Large intestine (tissue), 3 donors: ENCODE measurements around the gene GABRP. TPM values are rescaled to one million over a fixed set of nuclear protein-coding genes. Genes with fewer than 3 reads are reported as not detected.

Source experiments
- DNase-seq, 2 donors: peaks; one replicate each; pipeline versions ENCODE4 v3.0.0 to v3.0.0-alpha.2; 2013
- H3K27ac ChIP-seq: one replicate; pipeline ENCODE4 v1.5.1; 2013; ENCODE audit warnings: low read length
- H3K27me3 ChIP-seq: 2 replicates; pipeline ENCODE4 v1.6.1; 2013; ENCODE audit warnings: low read length; ENCODE audit not compliant: control insufficient read depth, insufficient read depth
- H3K36me3 ChIP-seq: 2 replicates; pipeline ENCODE4 v1.6.1; 2013; ENCODE audit warnings: low read length; ENCODE audit not compliant: control insufficient read depth, insufficient read depth
- H3K4me1 ChIP-seq: one replicate; pipeline ENCODE4 v1.6.1; 2013; ENCODE audit warnings: low read length; ENCODE audit not compliant: control insufficient read depth, insufficient read depth
- H3K4me3 ChIP-seq: one replicate; pipeline ENCODE4 v1.5.1; 2013; ENCODE audit warnings: low read length
- H3K9me3 ChIP-seq: one replicate; pipeline ENCODE4 v1.6.1; 2013; ENCODE audit warnings: mild to moderate bottlenecking, low read depth, low read length, moderate library complexity; ENCODE audit not compliant: control insufficient read depth
- WGBS: methylation state at CpG from one replicate; pipeline ENCODE4 v1.1.5; 2013; ENCODE audit warnings: low lambda C conversion rate; ENCODE audit not compliant: insufficient coverage; 5-methylcytosine and 5-hydroxymethylcytosine counted together
- polyA plus RNA-seq: library from polyadenylated mRNA; unstranded; fragments of 120-200 nt; gene quantifications from one replicate; pipeline ENCODE4 v1.2.1, GENCODE V29; 2013

GABRP gene
- polyA plus RNA-seq, 1 donor, result 0.13 TPM

DNA sequence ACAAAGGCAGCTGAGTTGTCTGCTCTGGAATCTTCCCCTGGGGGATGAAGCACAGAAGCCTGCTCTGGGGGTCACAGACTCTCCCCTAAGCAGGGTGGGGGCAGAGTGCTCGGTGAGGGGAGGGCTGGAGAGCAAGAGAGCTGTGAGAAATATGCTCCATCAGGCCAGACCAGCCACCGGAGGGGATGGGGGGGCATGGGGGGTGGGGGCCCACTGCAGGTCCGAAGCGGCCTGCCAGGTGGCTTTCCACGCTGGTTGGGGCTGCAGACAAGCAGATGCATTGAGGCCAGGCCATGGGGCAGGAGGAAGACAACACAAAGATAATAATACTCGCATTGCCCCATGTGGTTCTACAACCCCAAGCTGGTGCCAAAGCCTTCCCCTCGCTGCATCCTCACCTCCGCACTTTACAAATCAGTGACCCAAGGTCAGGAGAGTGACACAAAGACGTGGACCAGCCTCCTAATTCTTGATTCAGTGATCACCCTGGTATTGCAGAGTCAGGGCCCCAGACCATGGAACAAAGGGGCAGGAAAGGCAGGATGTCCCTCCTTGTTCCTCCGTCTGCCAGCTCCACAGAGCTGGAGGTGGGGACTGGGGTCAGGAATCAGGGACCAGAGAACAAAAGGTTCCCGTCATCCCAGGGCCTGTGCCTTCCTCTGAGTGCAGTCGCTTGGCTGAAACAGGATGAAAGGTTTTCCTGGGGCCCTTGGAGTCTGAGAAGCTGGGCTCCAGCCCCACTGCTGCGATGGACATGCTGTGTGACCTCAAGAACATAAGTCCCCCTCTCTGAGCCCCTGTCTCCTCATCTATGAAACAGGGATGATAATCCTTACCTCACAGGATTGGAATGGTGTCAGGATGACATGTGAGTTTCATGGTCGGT is 37.2 kb upstream of the GABRP start:
- Histone ChIP-seq H3K27ac (no peak overlapping the region), H3K4me3 (no peak overlapping the region), H3K36me3 (no peaks in the 10 kb centered on the region), H3K9me3 (no peaks in the 10 kb centered on the region), H3K4me1 (peaks cover 14% of the 10 kb centered on the region), H3K27me3 (peaks cover 10% of the 10 kb centered on the region)
- WGBS, result no CpG with 5 or more reads among the region's 14 CpGs
- DNase-seq, result no peak

DNA sequence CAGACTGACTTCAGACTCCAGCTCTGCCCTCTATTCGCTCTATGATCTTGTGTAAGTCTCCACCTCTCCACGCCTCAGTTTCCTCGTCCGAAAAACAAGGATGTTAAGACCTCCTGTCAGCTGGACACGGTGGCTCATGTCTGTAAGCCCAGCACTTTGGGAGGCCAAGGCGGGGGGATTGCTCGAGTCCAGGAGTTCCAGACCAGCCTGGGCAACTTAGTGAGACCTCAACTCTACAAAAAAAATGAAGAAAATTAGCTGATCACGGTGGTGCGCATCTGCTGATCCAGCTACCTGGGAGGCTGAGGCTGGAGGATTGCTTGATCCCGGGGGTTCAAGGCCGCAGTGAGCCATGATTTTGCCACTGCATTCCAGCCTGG is 36.6 kb upstream of the GABRP start:
- H3K27ac ChIP-seq, result no peak overlapping the region
- H3K4me1 ChIP-seq, result peaks cover 14% of the 10 kb centered on the region
- H3K36me3 ChIP-seq, result no peaks in the 10 kb centered on the region
- no peak for DNase-seq
- WGBS, result no CpG with 5 or more reads among the region's 11 CpGs
- peaks cover 10% of the 10 kb centered on the region for H3K27me3 ChIP-seq
- H3K9me3 ChIP-seq, result no peaks in the 10 kb centered on the region
- no peak overlapping the region for H3K4me3 ChIP-seq

DNA sequence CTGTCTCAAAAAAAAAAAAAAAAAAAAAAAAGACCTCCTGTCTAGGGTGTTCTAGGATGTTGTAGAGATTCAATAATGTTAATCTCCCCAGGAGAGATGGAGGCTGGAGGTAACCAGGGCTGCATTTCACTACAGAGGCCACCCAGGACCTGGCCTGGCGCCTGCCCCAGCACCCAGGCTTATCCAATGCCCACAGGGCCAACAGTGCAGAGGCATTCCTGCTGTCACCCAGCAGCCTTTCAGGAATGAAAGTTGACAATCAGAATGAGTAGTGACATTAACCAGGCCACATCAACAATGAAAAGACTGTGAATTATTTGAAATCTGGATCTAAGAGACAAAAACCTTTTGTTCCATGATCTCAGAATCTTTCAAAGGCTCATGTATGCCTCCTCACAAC is 36.2 kb upstream of the GABRP start:
- WGBS, result no CpG with 5 or more reads among the region's 1 CpG
- peaks cover 14% of the 10 kb centered on the region for H3K4me1 ChIP-seq
- no peak overlapping the region for H3K4me3 ChIP-seq
- no peak for DNase-seq
- no peak overlapping the region for H3K27ac ChIP-seq
- no peaks in the 10 kb centered on the region for H3K9me3 ChIP-seq
- peaks cover 10% of the 10 kb centered on the region for H3K27me3 ChIP-seq
- H3K36me3 ChIP-seq, result no peaks in the 10 kb centered on the region

DNA sequence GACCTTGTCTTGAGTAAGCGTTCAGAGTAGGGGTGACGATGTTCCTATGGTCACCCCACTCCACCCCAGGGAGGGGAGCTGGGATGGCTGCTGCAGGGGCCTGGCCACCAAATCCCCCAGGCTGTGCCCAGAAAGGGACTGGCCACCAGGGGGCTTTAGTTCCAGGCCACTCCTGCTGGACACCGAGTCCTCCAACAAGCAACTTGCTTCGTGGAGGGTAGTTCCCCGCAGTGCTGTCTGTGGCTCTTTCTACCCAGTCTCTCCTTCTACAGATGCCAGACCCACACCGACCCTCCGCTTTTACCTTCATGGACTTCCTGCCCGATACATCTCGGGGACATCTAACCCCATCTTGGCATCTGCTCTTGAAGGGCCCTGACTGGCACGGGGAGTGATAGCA is 35.7 kb upstream of the GABRP start:
- no peaks in the 10 kb centered on the region for H3K9me3 ChIP-seq
- H3K27me3 ChIP-seq, result peaks cover 10% of the 10 kb centered on the region
- H3K4me3 ChIP-seq, result no peak overlapping the region
- no peaks in the 10 kb centered on the region for H3K36me3 ChIP-seq
- no peak overlapping the region for H3K27ac ChIP-seq
- H3K4me1 ChIP-seq, result peaks cover 14% of the 10 kb centered on the region
- DNase-seq, result no peak
- WGBS, result no CpG with 5 or more reads among the region's 10 CpGs

DNA sequence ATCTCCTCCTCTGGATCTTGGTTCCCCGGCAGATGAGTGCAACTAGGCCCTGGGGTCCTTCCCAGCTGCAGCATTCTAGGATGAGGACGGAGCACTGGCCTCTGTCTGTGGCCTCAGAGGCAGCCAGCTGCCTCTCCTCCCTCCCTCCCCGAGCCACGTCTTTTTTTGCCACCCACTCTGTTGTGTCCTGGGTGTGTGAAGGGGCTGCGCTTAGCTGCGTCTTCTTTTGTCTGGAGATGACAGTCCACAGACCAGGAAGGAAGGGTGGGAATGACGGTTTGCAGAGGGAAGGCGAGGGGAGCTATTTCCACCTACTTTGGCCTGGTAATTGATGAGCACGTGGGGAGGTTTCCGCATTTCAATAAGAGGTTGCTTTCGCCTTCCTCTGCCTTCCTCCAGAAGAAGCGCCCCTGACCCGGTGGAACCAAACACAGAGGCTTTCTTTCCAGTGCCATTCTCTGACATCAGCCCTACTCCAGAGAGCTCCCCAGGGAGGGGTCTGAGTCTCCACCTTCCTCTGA is 34.5 kb upstream of the GABRP start:
- Histone ChIP-seq H3K27me3 (peaks cover 5% of the 10 kb centered on the region), H3K27ac (no peak overlapping the region), H3K9me3 (no peaks in the 10 kb centered on the region), H3K36me3 (no peaks in the 10 kb centered on the region), H3K4me3 (no peak overlapping the region), H3K4me1 (peaks cover 14% of the 10 kb centered on the region)
- no CpG with 5 or more reads among the region's 13 CpGs for WGBS
- DNase-seq, result no peak

DNA sequence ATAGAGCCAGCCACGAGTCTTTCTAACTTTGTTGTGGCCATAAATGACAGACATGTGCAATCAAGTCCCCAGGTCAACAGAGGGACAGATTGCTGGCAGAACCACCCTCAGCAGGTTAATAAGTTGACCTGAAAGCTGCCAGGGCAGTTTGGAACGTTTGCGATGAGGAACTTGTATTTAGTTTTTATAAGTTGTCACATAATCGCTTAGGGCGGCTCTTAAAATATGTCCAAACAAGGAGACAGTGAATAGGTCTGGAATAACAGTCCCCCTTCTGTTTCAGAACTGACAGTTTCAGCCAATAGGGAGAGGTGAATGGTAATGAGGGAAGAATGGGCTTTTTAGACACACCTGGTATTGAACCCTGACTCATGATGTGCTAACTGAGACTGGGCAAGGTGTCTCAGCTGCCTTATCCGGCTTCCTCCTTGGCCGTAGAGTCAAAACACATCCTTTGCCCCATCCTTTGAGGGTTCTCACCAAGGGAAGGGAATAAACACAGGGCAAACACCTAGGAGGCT is 33.6 kb upstream of the GABRP start:
- H3K4me3 ChIP-seq, result no peak overlapping the region
- no peak overlapping the region for H3K27ac ChIP-seq
- H3K36me3 ChIP-seq, result no peaks in the 10 kb centered on the region
- peak in 1 of 2 donors; percentile 42 for DNase-seq
- H3K27me3 ChIP-seq, result peaks cover 2% of the 10 kb centered on the region
- H3K4me1 ChIP-seq, result peaks cover 14% of the 10 kb centered on the region
- no CpG with 5 or more reads among the region's 7 CpGs for WGBS
- H3K9me3 ChIP-seq, result no peaks in the 10 kb centered on the region

DNA sequence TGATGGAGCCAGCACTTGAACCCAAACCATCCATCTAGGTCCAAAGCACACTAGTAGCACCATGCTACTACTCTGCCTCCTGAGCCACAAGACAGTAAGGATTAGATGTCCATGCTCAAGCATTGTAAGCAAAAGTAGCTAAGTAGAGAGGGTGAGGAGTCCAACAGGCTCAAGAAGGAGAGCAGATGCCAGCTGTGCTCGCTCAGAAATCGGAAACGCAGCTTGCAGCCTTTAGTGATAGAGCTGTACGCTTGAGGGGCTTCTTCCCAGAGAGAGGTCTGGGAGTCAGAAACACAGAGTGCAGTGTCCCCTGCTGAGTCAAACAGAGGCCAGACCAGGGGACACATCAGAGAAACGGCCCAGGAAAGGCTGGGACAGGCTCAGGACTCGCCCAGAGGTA is 32.7 kb upstream of the GABRP start:
- Histone ChIP-seq H3K27me3 (no peaks in the 10 kb centered on the region), H3K4me3 (no peak overlapping the region), H3K36me3 (no peaks in the 10 kb centered on the region), H3K9me3 (no peaks in the 10 kb centered on the region), H3K4me1 (peaks cover 9% of the 10 kb centered on the region), H3K27ac (no peak overlapping the region)
- WGBS, result 94% methylated on average over 3 of the region's 6 CpGs
- no peak for DNase-seq

DNA sequence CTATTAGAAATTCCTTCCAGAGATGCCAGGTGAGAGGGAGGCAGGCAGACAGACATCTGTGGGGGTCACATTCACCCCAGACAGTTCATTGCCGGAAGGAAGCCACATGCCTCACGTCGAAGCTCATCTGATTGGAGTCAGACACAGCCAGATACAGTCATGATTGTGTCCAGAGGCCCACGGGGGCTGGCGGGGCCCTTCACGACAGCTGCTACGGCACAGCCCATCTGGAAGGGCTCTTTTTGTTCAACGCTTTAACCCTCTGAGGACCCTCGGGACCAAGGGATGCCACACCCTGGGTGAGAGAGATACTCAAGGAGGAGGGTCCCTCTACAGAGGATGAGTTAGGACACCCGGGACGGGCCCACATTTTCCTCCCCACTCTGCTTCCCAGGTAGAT is 31.9 kb upstream of the GABRP start:
- Histone ChIP-seq H3K9me3 (no peaks in the 10 kb centered on the region), H3K36me3 (no peaks in the 10 kb centered on the region), H3K27me3 (no peaks in the 10 kb centered on the region), H3K27ac (no peak overlapping the region), H3K4me3 (no peak overlapping the region), H3K4me1 (peaks cover 7% of the 10 kb centered on the region)
- no CpG with 5 or more reads among the region's 11 CpGs for WGBS
- DNase-seq, result no peak

DNA sequence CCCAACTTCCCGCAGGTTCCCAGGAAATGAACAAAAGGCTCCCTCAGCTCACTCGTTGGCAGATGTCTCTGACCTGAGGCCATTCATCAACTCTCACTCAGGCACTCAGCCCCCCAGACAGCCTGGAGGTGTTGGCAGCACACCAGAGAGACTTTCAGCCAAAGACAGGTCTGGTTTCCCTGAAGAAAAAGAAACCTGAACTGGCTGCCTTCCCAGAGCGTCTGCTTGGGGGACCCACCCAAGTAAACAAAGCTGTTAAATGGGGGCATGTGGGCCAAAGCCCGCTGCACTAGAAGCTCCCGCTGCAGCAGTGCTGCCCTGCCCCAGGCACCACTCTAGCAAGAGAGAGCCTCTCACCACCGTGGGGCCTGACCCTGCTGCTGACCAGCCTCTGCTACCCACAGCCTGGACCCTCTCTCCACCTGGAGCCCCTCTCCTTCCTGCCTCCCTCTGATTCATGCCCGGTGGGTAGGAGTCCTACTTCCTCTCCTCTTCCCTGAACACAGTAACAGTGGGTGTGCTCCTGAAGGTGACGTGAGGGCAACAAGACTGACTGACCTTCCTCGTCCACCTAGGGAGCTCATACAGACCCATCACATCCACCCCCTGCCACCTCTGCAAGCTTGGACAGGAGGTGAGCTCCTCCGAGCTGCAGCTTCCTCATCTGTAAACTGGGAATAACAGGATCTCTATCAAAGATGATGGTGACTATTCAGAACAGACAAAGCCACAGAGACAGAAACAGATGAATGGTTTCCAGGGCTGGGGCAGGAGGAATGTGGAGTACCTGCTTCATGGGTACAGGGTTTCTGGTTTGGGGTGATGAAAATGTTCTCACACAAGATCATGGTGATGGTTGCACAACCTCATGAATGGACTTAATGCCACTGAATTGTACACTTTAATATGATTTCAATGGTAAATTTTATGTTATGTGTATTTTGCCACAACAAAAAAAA is 31.0 kb upstream of the GABRP start:
- no peaks in the 10 kb centered on the region for H3K27me3 ChIP-seq
- DNase-seq, result no peak
- no peaks in the 10 kb centered on the region for H3K9me3 ChIP-seq
- H3K4me3 ChIP-seq, result no peak overlapping the region
- H3K27ac ChIP-seq, result no peak overlapping the region
- WGBS, result no CpG with 5 or more reads among the region's 10 CpGs
- H3K4me1 ChIP-seq, result peaks cover 7% of the 10 kb centered on the region
- no peaks in the 10 kb centered on the region for H3K36me3 ChIP-seq

DNA sequence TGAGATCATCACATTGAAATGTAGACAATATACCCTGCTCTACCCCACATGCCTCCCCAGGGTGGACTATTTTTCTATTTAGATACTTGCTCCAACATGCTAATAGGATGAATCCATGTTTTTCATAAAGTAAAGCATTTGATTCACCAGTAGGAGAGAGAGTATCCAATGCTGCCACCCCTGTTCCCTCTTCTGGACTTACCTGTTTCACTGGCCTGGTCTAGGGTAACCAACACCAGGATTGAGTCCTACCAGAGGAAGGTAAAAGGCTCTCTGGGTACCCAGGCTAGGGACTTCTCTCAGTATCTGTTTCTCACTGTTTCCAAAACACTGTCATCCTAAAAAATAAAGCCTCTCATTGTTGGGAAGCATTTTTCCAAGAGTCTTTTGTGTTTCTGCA is 30.2 kb upstream of the GABRP start:
- Histone ChIP-seq H3K27ac (no peak overlapping the region), H3K4me1 (peaks cover 15% of the 10 kb centered on the region), H3K36me3 (no peaks in the 10 kb centered on the region), H3K27me3 (no peaks in the 10 kb centered on the region), H3K9me3 (no peaks in the 10 kb centered on the region), H3K4me3 (no peak overlapping the region)
- no peak for DNase-seq
